Activated naive CD8-positive, alpha-beta T cell (primary cell): Measurements from ENCODE around the gene PBX1.

ENCODE experiments used
- H3K27ac Mint-ChIP-seq: one replicate; pipeline ENCODE4 v1.8.0; 2021; ENCODE audit warnings: mixed read lengths
- H3K27me3 Mint-ChIP-seq: one replicate; pipeline ENCODE4 v1.8.0; 2021; ENCODE audit warnings: mixed read lengths
- H3K36me3 Mint-ChIP-seq: one replicate; pipeline ENCODE4 v1.8.0; 2021; ENCODE audit warnings: mixed read lengths
- H3K4me1 Mint-ChIP-seq: one replicate; pipeline ENCODE4 v1.8.0; 2021; ENCODE audit warnings: low read depth, mixed read lengths
- H3K4me3 Mint-ChIP-seq: one replicate; pipeline ENCODE4 v1.8.0; 2021; ENCODE audit warnings: mild to moderate bottlenecking, mixed read lengths
- H3K9me3 Mint-ChIP-seq: one replicate; pipeline ENCODE4 v1.8.0; 2021; ENCODE audit warnings: low read depth, mixed read lengths

PBX1 gene

DNA sequence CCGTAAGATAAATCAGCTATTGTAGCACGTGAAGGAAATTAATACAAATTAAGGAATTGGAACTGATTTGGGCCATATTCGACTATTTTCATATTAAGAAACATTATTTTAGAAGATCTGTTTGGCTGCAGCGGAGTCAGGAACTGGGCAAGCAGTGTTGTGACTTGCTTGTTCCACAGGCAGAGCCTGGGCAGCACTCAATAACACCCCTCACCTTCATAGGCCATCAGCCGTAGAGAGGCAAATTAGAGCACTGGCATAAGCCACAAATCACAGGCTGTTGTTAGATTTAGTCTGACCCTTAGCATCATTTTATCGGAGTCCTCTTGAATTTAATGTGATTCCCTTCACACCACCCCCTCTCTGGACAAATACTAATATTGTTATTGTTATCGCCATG, 72.8 kb downstream of the PBX1 start:
- H3K4me3 Mint-ChIP-seq: no peak overlapping the region

DNA sequence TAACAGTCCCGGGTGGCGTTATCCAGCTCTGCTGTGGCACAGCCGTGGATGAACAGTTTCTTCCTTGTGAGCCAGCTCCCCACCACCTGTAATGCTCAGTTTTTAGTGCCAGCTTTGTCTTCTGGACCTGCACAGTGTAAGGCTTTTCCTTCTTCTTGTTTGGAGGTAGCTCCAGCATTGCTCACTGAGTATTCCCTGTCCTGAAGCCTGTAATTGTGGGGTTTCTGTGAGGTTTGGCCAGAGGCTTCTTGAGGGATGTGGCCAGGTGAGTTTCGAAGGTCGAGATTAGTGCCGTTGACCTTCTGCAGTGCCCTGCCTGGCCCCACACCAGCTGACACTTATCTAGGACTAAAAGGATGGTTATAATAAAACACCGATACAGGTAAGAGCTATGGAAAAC, 75.0 kb downstream of the PBX1 start:
- no peak overlapping the region for H3K4me3 Mint-ChIP-seq
- no peak overlapping the region for H3K27ac Mint-ChIP-seq
- no peaks in the 10 kb centered on the region for H3K9me3 Mint-ChIP-seq
- H3K4me1 Mint-ChIP-seq: no peaks in the 10 kb centered on the region
- H3K36me3 Mint-ChIP-seq: no peaks in the 10 kb centered on the region
- no peaks in the 10 kb centered on the region for H3K27me3 Mint-ChIP-seq

More for the DNA sequence above, 72.8 kb downstream of the PBX1 start:
- H3K4me1 Mint-ChIP-seq: no peaks in the 10 kb centered on the region
- no peaks in the 10 kb centered on the region for H3K36me3 Mint-ChIP-seq
- H3K9me3 Mint-ChIP-seq: no peaks in the 10 kb centered on the region
- peaks cover 2% of the 10 kb centered on the region for H3K27me3 Mint-ChIP-seq
- no peak overlapping the region for H3K27ac Mint-ChIP-seq

DNA sequence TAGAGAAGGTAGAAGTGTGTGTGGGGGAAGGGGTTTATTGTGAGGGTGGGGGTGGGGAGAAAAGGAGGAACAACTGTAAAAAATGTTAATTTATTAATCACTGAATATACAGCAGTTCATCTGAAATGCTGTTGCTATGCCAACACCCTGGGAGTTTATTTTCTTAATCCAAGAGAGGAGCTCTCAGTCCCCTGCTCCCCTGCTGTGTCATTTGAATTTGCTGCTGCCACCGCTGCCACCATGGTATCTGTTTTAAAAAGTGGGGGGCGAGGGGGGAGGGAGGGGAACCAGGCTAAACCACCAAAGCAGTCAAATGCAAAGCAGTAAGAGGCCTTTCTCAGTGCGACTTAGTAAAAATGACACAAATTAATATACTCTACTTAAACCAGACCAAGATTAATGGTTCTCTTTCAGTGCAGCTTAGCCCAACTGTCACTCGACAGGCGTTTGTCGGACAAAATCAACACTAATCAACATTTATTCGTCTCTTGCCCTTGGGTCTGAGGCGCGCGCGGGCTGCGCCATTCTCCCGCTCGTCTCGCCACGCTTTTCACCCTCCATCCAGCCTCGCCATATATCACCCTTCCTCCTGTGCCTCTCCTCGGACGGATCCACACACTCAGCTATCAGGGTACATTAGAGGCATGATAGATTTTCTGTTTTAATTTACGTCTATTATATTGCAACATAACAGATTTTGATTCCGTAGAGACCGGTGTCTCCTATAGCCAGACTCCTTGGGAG, 76.2 kb downstream of the PBX1 start:
- H3K27ac Mint-ChIP-seq: no peak overlapping the region
- no peaks in the 10 kb centered on the region for H3K4me1 Mint-ChIP-seq
- H3K36me3 Mint-ChIP-seq: no peaks in the 10 kb centered on the region
- no peak overlapping the region for H3K4me3 Mint-ChIP-seq
- no peaks in the 10 kb centered on the region for H3K27me3 Mint-ChIP-seq
- no peaks in the 10 kb centered on the region for H3K9me3 Mint-ChIP-seq

DNA sequence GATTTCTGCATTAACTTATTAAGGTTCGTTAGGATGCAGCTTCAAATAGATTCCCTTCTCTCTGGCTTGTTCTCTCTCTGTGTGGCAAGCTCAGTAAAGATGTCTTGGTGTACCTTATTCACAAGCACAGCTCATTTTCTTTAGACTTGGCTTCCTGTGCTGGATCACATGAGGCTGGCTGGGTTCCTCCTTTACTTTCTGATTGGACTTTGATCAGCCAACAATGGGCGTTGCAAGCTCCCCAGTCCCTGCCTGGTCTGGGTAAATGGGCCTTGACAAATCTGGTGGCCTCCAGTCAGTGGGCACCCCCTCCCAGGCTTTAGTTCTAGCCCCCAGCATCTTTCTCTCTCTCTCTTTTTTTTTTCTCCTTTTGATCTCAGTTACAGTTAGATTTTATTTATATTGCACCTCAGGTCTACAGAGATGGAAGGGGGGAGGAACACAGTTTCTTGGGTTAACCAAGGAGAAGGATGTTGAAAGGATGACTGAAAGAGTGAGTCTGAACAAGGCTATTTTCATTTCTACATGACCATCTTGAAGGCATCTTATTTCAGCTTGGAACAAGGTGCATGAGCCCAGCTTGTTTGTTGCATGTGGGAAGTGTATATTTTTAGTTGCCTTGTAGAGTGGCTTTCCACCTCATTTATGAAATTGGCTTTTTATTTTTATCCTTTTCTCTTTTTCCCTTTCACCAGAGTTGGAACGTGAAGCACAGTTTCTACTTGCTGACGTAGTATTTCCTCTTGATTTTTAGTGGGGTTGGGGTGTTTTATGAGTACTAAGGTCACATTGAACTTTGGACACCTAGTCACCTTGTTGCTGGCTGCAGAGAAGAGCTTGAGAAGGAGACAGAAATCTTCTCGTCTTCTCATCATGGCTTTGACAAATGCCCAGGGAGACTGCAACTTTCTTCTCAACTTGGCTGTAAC, 77.1 kb downstream of the PBX1 start:
- Mint-ChIP-seq H3K36me3 (no peaks in the 10 kb centered on the region), H3K4me3 (no peak overlapping the region), H3K9me3 (no peaks in the 10 kb centered on the region), H3K27ac (no peak overlapping the region), H3K4me1 (no peaks in the 10 kb centered on the region), H3K27me3 (no peaks in the 10 kb centered on the region)

DNA sequence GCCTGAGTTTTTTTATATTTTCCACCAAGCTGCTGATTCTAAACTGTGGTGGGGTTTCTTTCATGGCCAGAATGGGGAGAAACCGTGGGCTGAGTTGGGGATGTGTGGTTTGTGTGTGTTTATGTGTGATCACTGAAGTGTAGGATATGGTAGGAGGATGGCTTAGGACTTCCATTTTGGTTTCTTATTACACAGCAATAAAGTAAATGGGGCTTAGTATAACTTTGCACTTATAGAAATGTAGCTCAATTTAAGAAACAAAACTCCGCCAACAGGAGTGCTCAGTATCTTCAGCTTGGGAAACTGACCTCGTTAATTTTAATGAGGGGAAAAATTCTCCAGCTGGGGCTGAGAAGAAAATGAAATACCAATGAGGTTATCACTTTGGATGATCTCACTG, 77.8 kb downstream of the PBX1 start:
- Mint-ChIP-seq H3K27me3 (no peaks in the 10 kb centered on the region), H3K4me1 (no peaks in the 10 kb centered on the region)

DNA sequence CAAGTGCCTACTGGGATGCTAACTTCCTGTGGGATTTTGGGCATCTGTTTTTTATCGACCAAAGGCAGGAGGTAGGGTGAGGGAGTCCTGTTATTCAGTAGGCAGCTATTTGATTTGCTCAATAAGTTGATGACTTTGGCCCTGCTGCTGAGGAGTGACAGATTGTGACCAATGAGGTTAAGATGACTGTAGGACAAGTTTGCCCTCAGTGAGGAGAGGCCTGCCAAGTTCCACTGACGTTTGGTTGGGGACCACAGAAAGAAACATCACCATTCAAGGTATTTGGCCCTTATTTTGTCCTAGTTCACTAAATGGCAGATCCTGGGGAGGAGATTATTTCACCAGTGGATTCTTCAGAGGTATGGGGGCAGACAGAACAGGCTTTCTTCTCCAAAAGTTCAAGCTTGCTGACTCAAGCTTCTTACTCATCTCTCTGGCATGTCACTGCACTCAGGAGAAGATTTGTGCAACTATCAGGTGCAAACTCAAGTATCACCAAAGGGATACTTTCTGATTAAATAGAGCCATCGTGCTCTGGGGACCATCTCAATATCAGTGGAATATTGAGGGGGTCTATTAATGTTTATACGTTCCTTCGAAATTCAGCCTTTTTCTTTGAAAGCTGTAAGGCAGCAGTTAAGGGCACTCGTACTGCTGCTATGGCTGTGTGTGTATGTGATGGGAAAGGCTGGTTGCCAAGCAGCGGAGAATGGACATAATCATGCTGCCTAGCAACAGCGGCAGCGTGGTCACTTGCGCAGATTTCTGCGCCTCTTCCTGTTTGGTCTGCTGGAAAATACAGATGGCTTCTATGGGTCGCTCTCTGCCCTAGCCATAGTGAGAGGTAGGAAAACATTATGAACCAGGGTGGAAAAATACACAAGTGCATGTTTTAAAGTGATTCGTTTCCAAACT, 78.7 kb downstream of the PBX1 start:
- H3K4me1 Mint-ChIP-seq: no peaks in the 10 kb centered on the region
- H3K9me3 Mint-ChIP-seq: no peaks in the 10 kb centered on the region
- no peak overlapping the region for H3K4me3 Mint-ChIP-seq
- no peaks in the 10 kb centered on the region for H3K27me3 Mint-ChIP-seq
- H3K27ac Mint-ChIP-seq: no peak overlapping the region
- no peaks in the 10 kb centered on the region for H3K36me3 Mint-ChIP-seq

More for the DNA sequence above, 77.8 kb downstream of the PBX1 start:
- Mint-ChIP-seq H3K27ac (no peak overlapping the region), H3K9me3 (no peaks in the 10 kb centered on the region), H3K4me3 (no peak overlapping the region), H3K36me3 (no peaks in the 10 kb centered on the region)

DNA sequence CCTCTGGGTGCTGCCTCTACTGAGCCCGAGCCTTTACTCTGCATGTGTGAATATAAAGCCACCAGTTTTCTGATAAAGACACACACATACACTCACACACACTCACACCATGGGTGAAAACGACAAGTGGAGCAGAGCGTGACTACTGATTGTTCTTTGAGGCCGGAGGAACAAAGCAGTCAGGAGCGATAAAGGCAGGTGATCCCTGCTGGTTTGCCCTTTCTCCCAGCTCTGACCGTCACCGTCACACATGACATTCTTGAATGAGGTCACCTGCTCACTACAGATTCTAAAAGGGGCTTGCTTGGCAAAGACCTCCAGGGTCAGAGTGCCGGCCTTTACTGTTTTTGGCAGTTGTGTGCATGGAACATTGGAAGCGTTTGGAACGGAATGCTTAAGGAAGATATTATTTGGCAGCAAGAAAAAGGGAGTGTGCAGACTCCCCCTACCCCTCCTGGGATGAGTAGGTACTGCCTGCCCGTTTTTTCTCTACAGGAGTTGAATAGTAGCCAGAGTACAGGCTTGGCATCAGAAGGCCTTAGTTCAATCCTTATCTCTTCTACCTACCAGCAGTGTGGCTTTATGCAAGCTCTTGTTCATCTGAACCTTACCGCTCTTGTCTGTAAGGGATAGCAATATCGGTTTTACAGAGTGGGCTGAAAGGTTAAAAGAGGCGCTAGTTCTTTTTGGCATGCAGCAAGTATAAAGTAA, 79.7 kb downstream of the PBX1 start:
- Mint-ChIP-seq H3K4me1 (no peaks in the 10 kb centered on the region), H3K27me3 (no peaks in the 10 kb centered on the region), H3K36me3 (no peaks in the 10 kb centered on the region), H3K4me3 (no peak overlapping the region), H3K27ac (no peak overlapping the region), H3K9me3 (no peaks in the 10 kb centered on the region)

DNA sequence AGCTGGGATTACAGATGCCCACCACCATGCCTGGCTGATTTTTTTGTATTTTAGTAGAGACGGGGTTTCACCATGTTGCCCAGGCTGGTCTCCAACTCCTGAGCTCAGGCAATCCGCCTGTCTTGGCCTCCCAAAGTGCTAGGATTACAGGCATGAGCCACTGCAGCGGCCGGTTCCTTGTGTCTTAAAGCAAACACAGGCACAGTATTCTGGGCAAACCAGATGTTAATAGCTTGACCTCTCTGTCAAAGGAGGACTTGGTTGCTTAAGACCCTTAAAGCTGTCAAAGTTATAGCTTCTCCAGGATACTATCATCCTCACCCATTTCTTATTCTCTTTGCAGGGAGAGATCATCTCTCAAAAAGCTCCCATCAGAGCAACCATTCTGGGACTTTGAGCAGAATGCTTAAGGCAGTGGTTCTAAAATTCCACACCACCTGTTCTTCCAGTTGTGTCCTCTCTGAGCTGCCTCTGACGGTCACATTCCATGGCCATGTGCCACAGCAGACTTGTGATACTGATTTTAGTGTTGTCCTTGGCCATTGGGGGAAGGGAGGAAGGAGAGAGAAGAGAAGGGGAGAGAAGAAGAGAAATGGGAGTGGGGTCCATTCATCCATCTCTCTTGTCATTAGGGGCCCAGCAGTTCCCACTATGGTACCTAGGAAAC, 81.8 kb downstream of the PBX1 start:
- H3K27me3 Mint-ChIP-seq: no peaks in the 10 kb centered on the region
- H3K27ac Mint-ChIP-seq: no peak overlapping the region
- no peaks in the 10 kb centered on the region for H3K9me3 Mint-ChIP-seq
- no peaks in the 10 kb centered on the region for H3K4me1 Mint-ChIP-seq
- H3K36me3 Mint-ChIP-seq: no peaks in the 10 kb centered on the region
- H3K4me3 Mint-ChIP-seq: no peak overlapping the region

DNA sequence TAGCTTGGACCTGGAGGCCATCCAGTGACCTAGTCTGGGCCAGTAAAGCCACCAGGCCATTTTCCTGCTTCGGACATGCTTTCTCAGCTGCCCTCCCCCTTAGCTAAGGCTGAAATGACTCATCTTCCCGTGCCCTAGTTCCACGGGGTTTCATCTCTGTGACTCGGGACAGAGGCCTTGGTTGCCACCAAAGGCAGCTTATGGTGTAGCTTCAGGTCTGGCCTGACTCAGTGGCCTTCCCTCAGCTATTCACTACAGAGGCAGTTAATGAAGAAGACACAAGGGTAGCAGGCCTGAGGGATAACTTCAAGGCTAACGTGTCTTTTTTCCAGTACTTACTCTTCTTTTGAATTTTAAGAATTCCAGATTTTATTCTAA, 82.4 kb downstream of the PBX1 start:
- no peaks in the 10 kb centered on the region for H3K9me3 Mint-ChIP-seq
- no peak overlapping the region for H3K27ac Mint-ChIP-seq
- peaks cover under 1% of the 10 kb centered on the region for H3K27me3 Mint-ChIP-seq
- H3K36me3 Mint-ChIP-seq: no peaks in the 10 kb centered on the region
- H3K4me3 Mint-ChIP-seq: no peak overlapping the region
- no peaks in the 10 kb centered on the region for H3K4me1 Mint-ChIP-seq

DNA sequence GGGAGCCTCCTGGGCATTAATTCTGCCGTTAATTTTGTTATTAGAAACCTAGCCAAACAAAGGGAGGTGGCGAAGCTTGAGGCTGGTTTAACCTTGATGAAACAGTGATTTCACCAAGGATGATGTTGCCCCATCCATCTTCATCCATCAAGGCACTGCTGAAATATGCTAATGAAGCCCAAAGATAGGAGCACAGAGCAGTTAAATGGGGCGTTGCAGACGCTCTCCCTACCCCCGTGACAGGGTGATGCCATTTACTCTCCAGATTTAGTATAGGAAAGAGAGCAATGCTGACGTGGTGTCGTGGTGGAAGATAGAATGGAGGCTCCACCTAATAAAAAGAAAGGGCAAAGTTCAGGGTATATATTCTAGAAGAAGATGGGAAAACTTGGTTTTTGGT, 84.0 kb downstream of the PBX1 start:
- H3K4me3 Mint-ChIP-seq: no peak overlapping the region
- no peak overlapping the region for H3K27ac Mint-ChIP-seq
- H3K36me3 Mint-ChIP-seq: no peaks in the 10 kb centered on the region
- peaks cover 2% of the 10 kb centered on the region for H3K27me3 Mint-ChIP-seq
- H3K9me3 Mint-ChIP-seq: no peaks in the 10 kb centered on the region
- no peaks in the 10 kb centered on the region for H3K4me1 Mint-ChIP-seq

DNA sequence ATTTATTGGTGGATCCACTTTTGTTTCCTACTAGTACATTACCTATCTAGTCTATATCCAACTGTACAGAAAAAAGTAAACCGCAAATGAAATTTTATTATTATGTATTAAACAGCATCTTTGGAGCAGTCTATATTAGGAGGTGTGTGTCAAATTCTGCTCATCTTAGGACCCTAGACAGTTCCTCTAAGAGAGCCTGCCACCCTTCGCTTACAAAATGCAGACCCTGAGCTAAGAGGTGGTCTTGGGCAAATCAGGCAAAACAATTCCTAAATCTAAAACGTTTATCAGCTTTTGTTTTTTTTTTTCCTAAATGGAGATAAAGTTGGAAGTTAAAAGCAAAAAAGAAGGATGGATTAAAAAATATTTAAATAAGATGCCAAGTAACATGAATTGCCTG, 85.3 kb downstream of the PBX1 start:
- Mint-ChIP-seq H3K9me3 (no peaks in the 10 kb centered on the region), H3K4me1 (no peaks in the 10 kb centered on the region), H3K36me3 (no peaks in the 10 kb centered on the region), H3K27me3 (peaks cover 2% of the 10 kb centered on the region), H3K27ac (no peak overlapping the region), H3K4me3 (no peak overlapping the region)

DNA sequence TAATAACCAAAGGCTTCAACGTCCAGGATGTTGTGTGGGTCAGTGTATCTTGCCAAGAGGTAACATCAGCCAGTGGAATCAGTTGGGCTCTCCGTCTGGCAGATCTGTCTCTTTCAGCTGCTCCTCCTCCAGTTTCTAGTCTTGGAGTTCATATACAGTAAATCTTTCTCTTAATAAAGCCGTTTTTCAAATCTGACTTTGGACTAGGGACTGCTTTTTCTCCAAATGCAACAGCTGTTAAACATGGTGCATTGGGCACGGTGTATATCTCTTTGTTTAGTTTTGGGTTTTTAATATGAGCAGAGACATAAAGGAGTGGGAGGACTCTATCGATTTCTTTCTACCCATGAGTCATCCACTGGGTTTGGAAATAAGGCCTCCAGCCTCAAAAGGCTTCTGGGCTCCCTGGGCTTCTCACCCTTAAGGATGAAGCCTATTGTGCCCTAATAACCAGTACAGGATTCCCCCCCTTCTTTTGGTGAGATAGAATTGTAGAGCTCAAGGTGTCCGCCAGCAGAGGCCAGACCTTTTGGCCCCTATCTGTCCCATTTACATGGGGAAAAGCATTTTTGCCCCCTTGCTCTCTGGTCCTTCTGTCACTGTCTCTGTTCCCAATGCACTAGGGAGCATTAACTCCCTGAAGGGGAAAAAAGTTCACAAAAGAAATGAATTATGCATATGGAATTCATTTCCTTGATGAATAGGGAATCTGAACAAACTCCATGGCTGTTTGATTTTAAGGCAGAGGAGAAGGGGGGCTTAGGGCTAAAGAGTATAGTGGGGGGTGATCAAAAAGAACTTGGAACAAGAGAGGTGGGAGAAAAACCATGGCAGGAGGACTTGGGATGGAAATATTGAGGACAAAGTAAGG, 86.0 kb downstream of the PBX1 start:
- Mint-ChIP-seq H3K4me1 (no peaks in the 10 kb centered on the region), H3K27ac (no peak overlapping the region), H3K4me3 (no peak overlapping the region), H3K9me3 (no peaks in the 10 kb centered on the region), H3K27me3 (peaks cover 2% of the 10 kb centered on the region), H3K36me3 (no peaks in the 10 kb centered on the region)

DNA sequence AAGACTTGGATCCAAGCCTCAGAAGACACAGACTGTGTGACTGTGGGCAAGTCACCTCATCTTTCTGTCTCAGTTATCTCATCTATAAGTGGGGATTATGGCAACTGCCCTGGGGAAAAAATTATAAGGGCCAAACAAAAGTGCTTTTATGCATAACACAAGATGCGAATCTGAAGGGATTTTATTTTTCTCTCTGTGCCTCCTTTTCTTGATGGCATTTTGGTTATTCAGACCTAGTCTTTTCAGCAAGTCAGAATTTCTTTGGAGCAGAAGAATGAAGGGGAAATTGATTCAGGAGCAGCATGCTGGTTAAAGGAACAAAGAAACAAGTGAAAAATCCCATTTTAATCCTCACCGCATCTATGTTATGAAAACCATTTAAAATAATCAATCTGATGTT, 86.9 kb downstream of the PBX1 start:
- Mint-ChIP-seq H3K27me3 (peaks cover 2% of the 10 kb centered on the region), H3K36me3 (no peaks in the 10 kb centered on the region), H3K9me3 (no peaks in the 10 kb centered on the region), H3K4me3 (no peak overlapping the region), H3K4me1 (no peaks in the 10 kb centered on the region), H3K27ac (no peak overlapping the region)
